ENCODE measurements around the gene TASP1.
"Not testable (repeated sequence)": the region's sequence is repeated elsewhere in the genome, so short reads cannot be mapped to it uniquely, and the experiment has no call there.

Gene TASP1

DNA sequence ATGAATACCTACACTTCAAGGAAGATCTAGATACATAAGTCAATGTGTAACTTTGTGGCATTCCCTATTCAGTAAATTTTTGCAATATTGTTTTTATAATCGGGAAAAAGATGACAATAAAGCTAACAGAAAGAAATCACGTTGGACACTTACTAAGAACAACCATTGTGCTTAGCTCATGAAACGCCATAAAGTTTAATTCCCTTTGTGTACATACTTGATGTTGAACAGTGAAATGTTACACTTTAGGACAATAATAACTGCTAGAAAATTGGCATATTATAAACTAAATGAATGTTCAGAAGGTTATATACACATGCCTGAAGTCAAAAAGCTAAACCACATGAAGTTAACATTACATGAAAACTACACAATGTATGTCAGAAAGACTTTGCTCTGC, 153.2 kb downstream of the TASP1 start:
- TF ChIP-seq, protein P1, sequence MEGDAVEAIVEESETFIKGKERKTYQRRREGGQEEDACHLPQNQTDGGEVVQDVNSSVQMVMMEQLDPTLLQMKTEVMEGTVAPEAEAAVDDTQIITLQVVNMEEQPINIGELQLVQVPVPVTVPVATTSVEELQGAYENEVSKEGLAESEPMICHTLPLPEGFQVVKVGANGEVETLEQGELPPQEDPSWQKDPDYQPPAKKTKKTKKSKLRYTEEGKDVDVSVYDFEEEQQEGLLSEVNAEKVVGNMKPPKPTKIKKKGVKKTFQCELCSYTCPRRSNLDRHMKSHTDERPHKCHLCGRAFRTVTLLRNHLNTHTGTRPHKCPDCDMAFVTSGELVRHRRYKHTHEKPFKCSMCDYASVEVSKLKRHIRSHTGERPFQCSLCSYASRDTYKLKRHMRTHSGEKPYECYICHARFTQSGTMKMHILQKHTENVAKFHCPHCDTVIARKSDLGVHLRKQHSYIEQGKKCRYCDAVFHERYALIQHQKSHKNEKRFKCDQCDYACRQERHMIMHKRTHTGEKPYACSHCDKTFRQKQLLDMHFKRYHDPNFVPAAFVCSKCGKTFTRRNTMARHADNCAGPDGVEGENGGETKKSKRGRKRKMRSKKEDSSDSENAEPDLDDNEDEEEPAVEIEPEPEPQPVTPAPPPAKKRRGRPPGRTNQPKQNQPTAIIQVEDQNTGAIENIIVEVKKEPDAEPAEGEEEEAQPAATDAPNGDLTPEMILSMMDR (conservative IDR thresholded peaks at IDR 0.05; ENCODE audit: control insufficient read depth, insufficient read depth, low read depth, low read length): no peak
- H3K4me3 ChIP-seq (ENCODE audit: control insufficient read depth, low read depth, low read length): no peak overlapping the region
- DNase-seq (ENCODE audit: low read depth): no peak

DNA sequence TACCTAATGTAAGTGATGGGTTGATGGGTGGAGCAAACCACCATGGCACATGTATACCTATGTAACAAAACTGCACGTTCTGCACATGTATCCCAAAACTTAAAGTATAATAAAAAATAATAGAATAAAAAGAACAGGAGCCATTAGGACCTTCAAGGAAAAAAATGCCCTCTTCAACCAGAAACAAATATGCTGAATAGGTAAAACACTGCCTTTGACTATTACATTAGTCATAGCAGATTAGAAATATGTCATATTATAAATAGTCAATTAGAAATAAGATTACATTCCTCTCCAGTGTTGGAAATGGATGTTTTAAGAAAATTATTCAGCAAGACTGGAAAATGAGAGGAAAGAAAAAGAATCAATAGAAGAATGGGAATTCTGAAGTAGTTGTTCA, 153.7 kb downstream of the TASP1 start:
- DNase-seq (ENCODE audit: low read depth); H3K4me3 ChIP-seq (ENCODE audit: control insufficient read depth, low read depth, low read length): not testable (repeated sequence)

DNA sequence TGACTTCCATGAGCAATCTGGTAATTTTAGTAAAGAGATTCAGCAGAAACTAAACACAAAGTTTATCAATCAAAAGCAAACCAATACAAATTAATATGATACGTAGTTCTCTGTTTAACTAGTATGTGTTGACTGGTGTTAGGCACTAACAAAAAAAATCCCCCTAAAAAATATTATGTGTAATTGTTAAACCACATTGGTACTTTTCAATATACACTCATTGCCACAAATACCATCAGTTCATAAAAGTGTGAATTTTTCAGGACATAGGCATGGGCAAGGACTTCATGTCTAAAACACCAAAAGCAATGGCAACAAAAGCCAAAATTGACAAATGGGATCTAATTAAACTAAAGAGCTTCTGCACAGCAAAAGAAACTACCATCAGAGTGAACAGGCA, 155.3 kb downstream of the TASP1 start:
- DNase-seq (ENCODE audit: low read depth): not testable (repeated sequence)

DNA sequence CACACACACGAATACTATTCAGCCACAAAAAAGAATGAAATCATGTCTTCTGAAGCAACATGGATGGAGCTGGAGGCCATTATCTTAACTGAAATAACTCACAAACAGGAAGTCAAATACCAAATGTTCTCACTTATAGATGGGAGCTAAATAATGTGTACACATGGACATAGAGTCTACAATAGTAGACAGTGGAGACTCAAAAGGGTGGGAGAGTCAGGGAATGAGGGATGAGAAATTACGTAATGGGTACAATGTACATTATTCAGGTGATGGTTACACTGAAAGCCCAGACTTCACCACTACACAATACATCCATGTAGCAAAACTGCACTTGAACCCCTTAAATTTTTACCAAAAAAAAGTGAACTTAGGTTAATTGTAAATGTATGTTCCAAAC, 160.4 kb downstream of the TASP1 start:
- TF ChIP-seq, protein P1 (conservative IDR thresholded peaks at IDR 0.05; ENCODE audit: control insufficient read depth, insufficient read depth, low read depth, low read length): no peak
- no peak for DNase-seq (ENCODE audit: low read depth)
- no peak overlapping the region for H3K4me3 ChIP-seq (ENCODE audit: control insufficient read depth, low read depth, low read length)

More for the DNA sequence above, 155.3 kb downstream of the TASP1 start:
- H3K4me3 ChIP-seq (ENCODE audit: control insufficient read depth, low read depth, low read length): not testable (repeated sequence)

DNA sequence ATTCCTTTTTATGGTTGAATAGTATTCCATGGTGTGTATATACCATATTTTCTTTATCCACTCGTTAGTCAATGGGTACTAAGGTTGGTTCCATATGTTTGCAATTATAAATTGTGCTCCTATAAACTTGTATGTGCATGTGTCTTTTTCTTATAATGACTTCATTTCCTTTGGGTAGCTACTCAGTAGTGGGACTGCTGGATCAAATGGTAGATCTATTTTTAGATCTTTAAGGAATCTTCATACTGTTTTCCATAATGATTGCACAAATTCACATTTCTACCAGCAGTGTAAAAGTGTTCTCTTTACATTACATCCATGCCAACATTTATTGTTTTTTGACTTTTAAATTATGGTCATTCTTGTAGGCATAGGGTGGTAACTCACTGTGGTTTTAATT, 164.3 kb downstream of the TASP1 start:
- peak; percentile 8 for DNase-seq (ENCODE audit: low read depth)
- no peak overlapping the region for H3K4me3 ChIP-seq (ENCODE audit: control insufficient read depth, low read depth, low read length)
- TF ChIP-seq, protein P1 (conservative IDR thresholded peaks at IDR 0.05; ENCODE audit: control insufficient read depth, insufficient read depth, low read depth, low read length): no peak

DNA sequence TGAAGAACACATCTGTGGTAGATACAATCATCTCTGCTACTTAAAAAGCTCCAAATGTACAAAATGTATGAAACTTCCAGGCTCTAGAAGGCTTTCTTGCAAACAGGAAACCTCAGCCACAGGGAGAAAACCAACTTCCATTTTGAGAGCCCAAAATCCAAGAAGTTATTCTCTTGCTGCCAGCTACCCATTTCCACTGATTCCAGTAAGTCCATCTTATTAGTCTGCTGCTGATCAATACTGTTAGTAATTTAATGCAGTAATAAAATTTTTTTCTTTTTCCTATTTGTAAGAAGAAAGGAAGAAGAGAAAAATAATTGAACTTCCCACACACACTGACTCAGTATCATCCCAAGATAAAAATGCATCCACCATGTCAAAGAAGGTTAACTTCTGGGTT, 169.5 kb downstream of the TASP1 start:
- no peak for DNase-seq (ENCODE audit: low read depth)
- TF ChIP-seq, protein P1 (conservative IDR thresholded peaks at IDR 0.05; ENCODE audit: control insufficient read depth, insufficient read depth, low read depth, low read length): no peak
- no peak overlapping the region for H3K4me3 ChIP-seq (ENCODE audit: control insufficient read depth, low read depth, low read length)

DNA sequence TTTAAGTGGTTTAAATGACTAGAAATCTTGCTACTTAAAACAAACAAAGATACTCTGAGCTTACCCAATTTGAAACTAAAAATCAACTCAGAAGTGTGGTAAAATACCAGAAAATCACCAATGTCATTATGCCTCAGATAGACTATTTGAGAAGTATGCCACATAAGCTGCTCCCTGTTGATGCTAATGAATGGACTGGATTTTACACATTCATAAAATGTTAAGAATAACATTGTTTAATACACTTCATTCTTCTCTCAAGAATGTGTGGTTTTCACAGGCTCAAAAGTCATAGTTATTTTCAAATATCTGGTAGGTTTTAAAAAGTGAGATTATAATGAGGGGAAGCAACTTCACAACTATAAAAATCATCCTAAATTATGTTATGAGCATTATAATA, 170.6 kb downstream of the TASP1 start:
- TF ChIP-seq, protein P1 (conservative IDR thresholded peaks at IDR 0.05; ENCODE audit: control insufficient read depth, insufficient read depth, low read depth, low read length): no peak
- DNase-seq (ENCODE audit: low read depth): no peak
- no peak overlapping the region for H3K4me3 ChIP-seq (ENCODE audit: control insufficient read depth, low read depth, low read length)

DNA sequence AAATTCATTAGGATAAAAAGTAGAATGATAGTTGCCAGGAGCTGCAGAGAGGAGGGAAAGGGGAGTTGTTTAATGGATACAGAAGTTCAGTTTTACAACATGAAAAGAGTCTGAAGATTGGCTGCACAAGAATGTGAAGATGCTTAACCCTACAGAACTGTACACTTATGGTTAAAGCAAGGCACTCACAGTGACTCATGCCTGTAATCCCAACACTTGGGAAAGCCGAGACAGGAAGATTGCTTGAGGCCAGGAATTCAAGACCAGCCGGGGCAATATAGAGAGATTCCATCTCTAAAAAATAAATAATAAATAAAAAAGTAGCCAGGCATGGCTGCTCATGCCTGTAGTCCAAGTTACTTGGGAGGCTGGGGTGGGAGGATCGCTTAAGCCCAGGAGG, 174.0 kb downstream of the TASP1 start:
- H3K4me3 ChIP-seq (ENCODE audit: control insufficient read depth, low read depth, low read length): no peak overlapping the region
- TF ChIP-seq, protein P1 (conservative IDR thresholded peaks at IDR 0.05; ENCODE audit: control insufficient read depth, insufficient read depth, low read depth, low read length): no peak
- DNase-seq (ENCODE audit: low read depth): peak; percentile 42

Measured in fibroblast of mammary gland (primary cell).